COR-L47 (cell line): ENCODE measurements around the gene GNG7.
"Not testable (repeated sequence)": the region's sequence is repeated elsewhere in the genome, so short reads cannot be mapped to it uniquely, and the experiment has no call there.

Source experiments
- DNase-seq: peaks from one replicate; lab custom pipeline; 2025; lab: John Stamatoyannopoulos, UW

Gene GNG7

GRCh38 chr19:2600914-2601870, 101.3 kb downstream of the GNG7 start:
- no peak for DNase-seq

- DNase-seq: no peak
These were observed 108.2 kb downstream of the GNG7 start for GRCh38 chr19:2594319-2594718.

GRCh38 chr19:2592824-2593223, 109.7 kb downstream of the GNG7 start:
- DNase-seq: no peak

GRCh38 chr19:2591537-2592291, 110.8 kb downstream of the GNG7 start:
- no peak for DNase-seq

GRCh38 chr19:2590630-2591399, 111.7 kb downstream of the GNG7 start:
- DNase-seq: no peak

GRCh38 chr19:2589441-2589840, 113.1 kb downstream of the GNG7 start:
- no peak for DNase-seq

GRCh38 chr19:2588081-2588777, 114.3 kb downstream of the GNG7 start:
- DNase-seq: no peak

GRCh38 chr19:2587001-2587719, 115.3 kb downstream of the GNG7 start:
- DNase-seq: no peak

- DNase-seq: no peak
These were observed 116.3 kb downstream of the GNG7 start for GRCh38 chr19:2586196-2586595.

- DNase-seq: no peak
These were observed 118.5 kb downstream of the GNG7 start for GRCh38 chr19:2584002-2584401.

- no peak for DNase-seq
These were observed 119.2 kb downstream of the GNG7 start for GRCh38 chr19:2582984-2583956.

- DNase-seq: not testable (repeated sequence)
These were observed 122.1 kb downstream of the GNG7 start for GRCh38 chr19:2580396-2580795.

- no peak for DNase-seq
These were observed 122.7 kb downstream of the GNG7 start for GRCh38 chr19:2579678-2580280.

- DNase-seq: peak; percentile 42
These were observed 123.4 kb downstream of the GNG7 start for GRCh38 chr19:2578901-2579677.

- DNase-seq: no peak
These were observed 124.1 kb downstream of the GNG7 start for GRCh38 chr19:2578391-2578890.

GRCh38 chr19:2577722-2578335, 124.7 kb downstream of the GNG7 start:
- no peak for DNase-seq

GRCh38 chr19:2575734-2576481, 126.6 kb downstream of the GNG7 start:
- no peak for DNase-seq
